ENCODE measurements around the gene SNRNP70.

The SNRNP70 gene

GRCh38 chr19:49064029-49064629 is 21.1 kb upstream of the SNRNP70 start:
- peak overlapping the region; percentile 73 for H3K4me3 ChIP-seq (ENCODE audit: low read length)
- DNase-seq (ENCODE audit: low read depth) = peak; percentile 87
- no peak for TF ChIP-seq CTCF (IDR thresholded peaks at IDR 0.05; ENCODE audit: insufficient read depth, low read depth, low read length, missing control alignments)

- no peak for TF ChIP-seq CTCF (IDR thresholded peaks at IDR 0.05; ENCODE audit: insufficient read depth, low read depth, low read length, missing control alignments)
- H3K4me3 ChIP-seq (ENCODE audit: low read length) = peak within 1 kb of the TSS; percentile 73
- DNase-seq (ENCODE audit: low read depth) = peak; percentile 69
These were observed 20.3 kb upstream of the SNRNP70 start, which contains the start of gene NTF4 for GRCh38 chr19:49064768-49065611. NTF4 (minus strand) TSS chr19:49064818; CDS start chr19:49061997, 2,821 bp downstream.

GRCh38 chr19:49065905-49066512 is 19.2 kb upstream of the SNRNP70 start:
- TF ChIP-seq CTCF (IDR thresholded peaks at IDR 0.05; ENCODE audit: insufficient read depth, low read depth, low read length, missing control alignments) = no peak
- DNase-seq (ENCODE audit: low read depth) = no peak
- H3K4me3 ChIP-seq (ENCODE audit: low read length) = no peak overlapping the region

GRCh38 chr19:49067554-49067953 is 17.7 kb upstream of the SNRNP70 start:
- no peak for DNase-seq (ENCODE audit: low read depth)
- H3K4me3 ChIP-seq (ENCODE audit: low read length) = no peak overlapping the region
- no peak for TF ChIP-seq CTCF (IDR thresholded peaks at IDR 0.05; ENCODE audit: insufficient read depth, low read depth, low read length, missing control alignments)

GRCh38 chr19:49069026-49069425 is 16.2 kb upstream of the SNRNP70 start:
- H3K4me3 ChIP-seq (ENCODE audit: low read length) = no peak overlapping the region
- TF ChIP-seq CTCF (IDR thresholded peaks at IDR 0.05; ENCODE audit: insufficient read depth, low read depth, low read length, missing control alignments) = no peak
- no peak for DNase-seq (ENCODE audit: low read depth)

GRCh38 chr19:49070416-49070815 is 14.8 kb upstream of the SNRNP70 start:
- no peak for TF ChIP-seq CTCF (IDR thresholded peaks at IDR 0.05; ENCODE audit: insufficient read depth, low read depth, low read length, missing control alignments)
- H3K4me3 ChIP-seq (ENCODE audit: low read length) = no peak overlapping the region
- DNase-seq (ENCODE audit: low read depth) = no peak

Data from epithelial cell of esophagus (primary cell).